ENCODE results near the gene ESF1.

ESF1 gene

GRCh38 chr20:13671512-13671911 is 113.2 kb downstream of the ESF1 start:
- H3K27me3 ChIP-seq = no peaks in the 10 kb centered on the region
- no peaks in the 10 kb centered on the region for H4K20me1 ChIP-seq
- H3K4me3 ChIP-seq = no peak overlapping the region
- H3K36me3 ChIP-seq = no peaks in the 10 kb centered on the region
- no peak for TF ChIP-seq Cebpa-rat (IDR thresholded peaks at IDR 0.05)
- no peak overlapping the region for H3K9ac ChIP-seq
- H3K27ac ChIP-seq = no peak overlapping the region
- 0 out of 22 replicates have a peak, but pooled peaks cover 0 to 6% (median 0%) of the 10 kb centered on the region in 11 experiments for H3K9me3 ChIP-seq (replicated peaks in 1 of 11)
- no peak overlapping the region for H3K4me2 ChIP-seq
- no peaks in the 10 kb centered on the region for H3K4me1 ChIP-seq

- no peak for TF ChIP-seq Cebpa-rat (IDR thresholded peaks at IDR 0.05)
- H3K27ac ChIP-seq = no peak overlapping the region
- H3K9ac ChIP-seq = no peak overlapping the region
These were observed 114.6 kb downstream of the ESF1 start for GRCh38 chr20:13670160-13670559.

GRCh38 chr20:13665709-13666395 is 118.9 kb downstream of the ESF1 start:
- no peak overlapping the region for H3K27ac ChIP-seq
- H3K4me1 ChIP-seq = no peaks in the 10 kb centered on the region
- no peaks in the 10 kb centered on the region for H3K36me3 ChIP-seq
- H3K9ac ChIP-seq = no peak overlapping the region
- TF ChIP-seq Cebpa-rat (IDR thresholded peaks at IDR 0.05) = no peak
- H3K4me2 ChIP-seq = no peak overlapping the region
- no peaks in the 10 kb centered on the region for H4K20me1 ChIP-seq
- H3K27me3 ChIP-seq = no peaks in the 10 kb centered on the region
- no peak overlapping the region for H3K4me3 ChIP-seq
- no peaks in the 10 kb centered on the region for H3K9me3 ChIP-seq (replicated peaks in 1 of 11)

More at GRCh38 chr20:13670160-13670559, 114.6 kb downstream of the ESF1 start:
- H3K4me2 ChIP-seq = no peak overlapping the region
- no peak overlapping the region for H3K4me3 ChIP-seq
- H3K4me1 ChIP-seq = no peaks in the 10 kb centered on the region
- no peaks in the 10 kb centered on the region for H3K36me3 ChIP-seq
- H3K9me3 ChIP-seq (replicated peaks in 1 of 11) = 0 out of 22 replicates have a peak, but pooled peaks cover 0 to 6% (median 0%) of the 10 kb centered on the region in 11 experiments
- H3K27me3 ChIP-seq = no peaks in the 10 kb centered on the region
- H4K20me1 ChIP-seq = no peaks in the 10 kb centered on the region

Measured in BLaER1 treated with 17β-estradiol and CSF1 and Interleukin-3, amounts not matched to agents 10 nM and 100 nM (cell line).